GM13976 (cell line): ENCODE measurements around the gene CHD2.

Source experiments
- DNase-seq: peaks from one replicate; pipeline ENCODE4 v3.0.0; 2012; ENCODE audit warnings: low spot score
- in situ Hi-C: fragments of 300-500 bp; cut with MboI; formaldehyde crosslinking; loops from one replicate; pipeline ENCODE4 v1.12.0; 2022; ENCODE audit warnings: low sequenced_read_pairs, mixed read lengths, inconsistent platforms; ENCODE audit not compliant: unreplicated experiment
- TF ChIP-seq, protein P1 (sequence below): IDR thresholded peaks from 2 replicates; pipeline ENCODE4 v1.5.1; 2012; ENCODE audit warnings: borderline replicate concordance, mild to moderate bottlenecking; ENCODE audit not compliant: insufficient read depth; ENCODE audit errors: extremely low read depth, missing control alignments, control extremely low read depth

Gene CHD2

DNA sequence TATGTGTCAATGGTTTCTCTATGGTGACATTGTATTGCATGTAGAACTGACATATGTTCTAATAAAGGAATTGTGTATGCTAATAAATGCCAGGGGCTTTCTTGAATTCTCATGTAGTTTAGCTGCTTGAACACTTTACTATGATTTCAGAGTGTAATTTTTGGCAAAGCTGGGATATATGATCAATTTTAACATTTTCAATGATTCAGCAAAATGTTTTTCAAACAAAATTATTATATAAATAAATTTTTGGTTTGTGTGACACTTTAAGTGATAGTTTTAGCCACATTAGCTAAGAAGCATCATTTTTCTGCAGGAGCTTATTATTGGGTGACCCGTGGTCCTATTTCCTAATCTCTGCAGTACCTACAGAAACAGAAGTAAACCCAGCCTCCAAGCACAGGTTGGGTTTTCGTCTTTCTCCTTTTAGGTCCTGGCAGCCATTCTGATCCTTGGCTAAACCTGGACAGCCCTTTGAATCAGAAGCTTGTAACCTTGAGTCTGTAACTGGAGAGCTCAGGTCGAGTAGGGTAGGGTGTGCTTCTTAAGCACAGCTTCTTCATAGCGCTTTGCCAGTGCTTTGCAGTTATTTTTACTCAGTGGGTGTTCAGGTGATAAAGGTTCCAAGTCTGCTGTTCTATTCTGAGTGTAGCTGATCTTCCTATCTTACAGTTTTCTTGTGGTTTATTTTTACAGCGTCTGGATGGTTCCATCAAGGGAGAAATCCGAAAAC, 74.2 kb downstream of the CHD2 start:
- in situ Hi-C loops: no loop called here

DNA sequence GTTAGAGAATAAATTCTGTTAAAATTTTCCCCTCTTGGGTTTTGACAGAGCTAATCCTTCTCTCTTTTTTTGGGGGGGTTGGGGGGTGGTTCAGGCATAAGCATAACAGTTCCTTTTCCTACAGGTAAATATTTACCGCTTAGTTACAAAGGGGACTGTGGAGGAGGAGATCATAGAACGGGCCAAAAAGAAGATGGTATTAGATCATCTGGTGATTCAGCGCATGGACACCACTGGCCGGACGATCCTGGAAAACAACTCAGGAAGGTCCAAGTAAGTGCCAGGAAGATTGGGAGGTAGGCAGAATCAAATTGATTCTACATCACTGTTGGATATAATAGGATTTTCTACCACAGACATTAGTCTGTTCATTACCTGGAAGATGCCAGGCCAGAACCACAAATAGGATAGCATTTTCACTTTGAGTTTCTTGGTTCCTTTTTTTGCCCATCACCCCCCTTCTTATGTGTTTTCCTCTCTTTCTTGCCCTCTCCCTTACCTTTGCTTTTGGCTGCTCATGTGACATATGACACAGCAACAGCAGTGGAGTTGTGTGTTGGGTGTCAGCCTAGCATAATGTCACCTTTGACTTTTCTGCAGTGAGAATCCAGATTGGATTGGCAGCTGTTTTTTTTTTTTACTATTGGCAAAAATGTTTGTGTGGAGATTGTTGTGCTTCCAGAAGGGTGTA, 79.0 kb downstream of the CHD2 start:
- no peak for DNase-seq
- in situ Hi-C loops: no loop called here
- TF ChIP-seq, protein P1, sequence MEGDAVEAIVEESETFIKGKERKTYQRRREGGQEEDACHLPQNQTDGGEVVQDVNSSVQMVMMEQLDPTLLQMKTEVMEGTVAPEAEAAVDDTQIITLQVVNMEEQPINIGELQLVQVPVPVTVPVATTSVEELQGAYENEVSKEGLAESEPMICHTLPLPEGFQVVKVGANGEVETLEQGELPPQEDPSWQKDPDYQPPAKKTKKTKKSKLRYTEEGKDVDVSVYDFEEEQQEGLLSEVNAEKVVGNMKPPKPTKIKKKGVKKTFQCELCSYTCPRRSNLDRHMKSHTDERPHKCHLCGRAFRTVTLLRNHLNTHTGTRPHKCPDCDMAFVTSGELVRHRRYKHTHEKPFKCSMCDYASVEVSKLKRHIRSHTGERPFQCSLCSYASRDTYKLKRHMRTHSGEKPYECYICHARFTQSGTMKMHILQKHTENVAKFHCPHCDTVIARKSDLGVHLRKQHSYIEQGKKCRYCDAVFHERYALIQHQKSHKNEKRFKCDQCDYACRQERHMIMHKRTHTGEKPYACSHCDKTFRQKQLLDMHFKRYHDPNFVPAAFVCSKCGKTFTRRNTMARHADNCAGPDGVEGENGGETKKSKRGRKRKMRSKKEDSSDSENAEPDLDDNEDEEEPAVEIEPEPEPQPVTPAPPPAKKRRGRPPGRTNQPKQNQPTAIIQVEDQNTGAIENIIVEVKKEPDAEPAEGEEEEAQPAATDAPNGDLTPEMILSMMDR: no peak

More for the DNA sequence above, 74.2 kb downstream of the CHD2 start:
- DNase-seq: no peak
- TF ChIP-seq, protein P1: no peak

DNA sequence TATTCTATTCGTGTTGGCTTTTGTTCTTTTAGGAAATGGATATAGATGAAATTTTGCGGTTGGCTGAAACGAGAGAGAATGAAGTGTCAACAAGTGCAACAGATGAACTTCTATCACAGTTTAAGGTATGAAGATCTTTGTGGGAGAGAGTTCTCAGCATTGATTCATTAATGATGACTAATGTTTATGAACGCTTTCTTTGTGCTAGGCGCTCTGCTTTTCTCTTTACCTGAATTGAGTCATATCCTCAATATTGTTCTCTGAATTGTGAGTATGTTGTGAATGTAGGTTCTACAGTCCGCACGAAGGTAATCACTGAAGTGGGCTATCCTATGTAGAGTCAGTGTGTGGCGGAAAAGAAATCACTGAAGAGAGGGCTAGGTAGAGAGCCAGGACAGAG, 81.2 kb downstream of the CHD2 start:
- in situ Hi-C loops: no loop called here
- DNase-seq: no peak
- TF ChIP-seq, protein P1: no peak

DNA sequence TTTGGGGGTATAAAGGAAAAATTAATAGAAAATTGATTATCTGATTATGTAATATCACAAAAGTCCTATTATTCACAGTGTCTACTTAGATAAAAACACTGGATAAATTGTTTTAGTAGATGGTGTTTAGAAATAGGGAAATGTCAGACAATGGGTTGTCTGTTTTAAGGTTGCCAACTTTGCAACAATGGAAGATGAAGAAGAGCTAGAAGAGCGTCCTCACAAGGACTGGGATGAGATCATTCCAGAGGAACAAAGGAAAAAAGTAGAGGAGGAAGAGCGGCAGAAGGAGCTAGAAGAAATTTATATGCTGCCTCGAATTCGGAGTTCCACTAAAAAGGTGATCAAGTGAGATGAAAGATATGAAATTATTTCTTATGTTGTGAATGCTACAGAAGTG, 84.0 kb downstream of the CHD2 start:
- in situ Hi-C loops: no loop called here
- TF ChIP-seq, protein P1: no peak
- DNase-seq: no peak

DNA sequence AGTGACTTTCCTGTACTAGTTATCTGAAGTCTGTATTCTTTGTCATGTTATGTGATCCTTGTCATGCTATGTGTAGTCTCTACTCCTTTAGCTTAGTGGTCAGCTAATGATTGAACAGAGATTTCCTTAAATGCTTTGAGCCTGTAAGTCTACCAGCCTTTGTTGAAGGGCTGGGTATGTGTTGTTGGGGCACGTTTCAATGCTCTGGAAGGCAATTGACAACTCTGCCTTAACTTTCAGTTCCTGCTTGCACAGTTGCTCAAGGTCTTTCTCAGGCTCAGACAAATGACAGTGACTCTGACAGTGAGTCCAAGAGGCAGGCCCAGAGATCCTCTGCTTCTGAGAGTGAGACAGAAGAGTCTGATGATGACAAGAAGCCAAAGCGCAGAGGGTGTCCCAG, 89.3 kb downstream of the CHD2 start:
- DNase-seq: no peak
- TF ChIP-seq, protein P1: no peak
- in situ Hi-C loops: no loop called here

DNA sequence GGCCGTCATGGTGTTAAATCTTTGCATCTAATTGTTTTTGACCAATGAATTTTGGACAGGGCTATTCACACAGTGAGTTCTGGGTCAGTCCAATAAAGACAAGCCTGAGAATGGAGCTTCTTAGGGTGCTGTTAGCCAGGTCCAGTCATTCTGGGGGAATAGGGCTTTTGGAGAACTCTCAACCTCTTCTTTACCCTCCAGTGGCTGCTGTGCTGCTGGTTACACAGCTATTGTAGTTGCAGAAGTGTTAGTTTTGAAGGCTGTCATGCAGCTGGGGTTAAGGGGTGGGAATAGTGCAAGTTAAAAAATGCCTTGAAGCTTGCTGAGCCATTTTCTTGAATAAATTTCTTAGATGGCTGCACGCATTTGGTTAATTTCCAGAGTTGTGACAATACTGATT, 89.9 kb downstream of the CHD2 start:
- in situ Hi-C loops: no loop called here
- TF ChIP-seq, protein P1: no peak

More for the DNA sequence above, 89.9 kb downstream of the CHD2 start:
- no peak for DNase-seq
